Glomerular visceral epithelial cell (primary cell): ENCODE data around the gene WBP2NL.

Source experiments
- DNase-seq: peaks from one replicate; pipeline ENCODE4 v3.0.0-alpha.2; 2016; ENCODE audit errors: extremely low spot score

Gene WBP2NL

GRCh38 chr22:41978732-41979131, 19.9 kb upstream of the WBP2NL start:
- no peak for DNase-seq

- DNase-seq, result no peak
Observed at GRCh38 chr22:41979423-41980250, 19.0 kb upstream of the WBP2NL start.

DNA sequence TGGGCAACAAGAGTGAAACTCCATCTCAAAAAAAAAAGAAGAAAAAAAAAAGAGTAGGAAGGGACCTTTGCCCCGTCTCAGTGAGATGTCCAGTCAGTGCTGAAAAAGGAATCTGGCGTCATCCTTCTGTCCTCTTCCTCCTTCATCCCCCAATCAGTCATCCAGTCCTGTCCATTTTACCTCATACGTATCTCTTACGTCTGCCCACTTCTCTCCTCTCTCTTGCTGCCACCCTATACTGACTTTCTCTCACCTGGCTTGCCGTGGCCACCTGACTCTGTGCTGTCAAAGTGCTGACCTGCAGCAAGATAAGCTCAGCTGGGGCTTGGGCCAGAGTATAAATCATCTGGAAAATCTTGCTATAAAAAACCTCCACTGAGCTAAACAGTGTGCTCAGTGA, 15.7 kb upstream of the WBP2NL start:
- no peak for DNase-seq

GRCh38 chr22:41983513-41984405, 14.8 kb upstream of the WBP2NL start:
- no peak for DNase-seq

GRCh38 chr22:41987276-41987675, 11.3 kb upstream of the WBP2NL start:
- no peak for DNase-seq

- DNase-seq, result no peak
Observed at GRCh38 chr22:41989246-41989645, 9.3 kb upstream of the WBP2NL start.

DNA sequence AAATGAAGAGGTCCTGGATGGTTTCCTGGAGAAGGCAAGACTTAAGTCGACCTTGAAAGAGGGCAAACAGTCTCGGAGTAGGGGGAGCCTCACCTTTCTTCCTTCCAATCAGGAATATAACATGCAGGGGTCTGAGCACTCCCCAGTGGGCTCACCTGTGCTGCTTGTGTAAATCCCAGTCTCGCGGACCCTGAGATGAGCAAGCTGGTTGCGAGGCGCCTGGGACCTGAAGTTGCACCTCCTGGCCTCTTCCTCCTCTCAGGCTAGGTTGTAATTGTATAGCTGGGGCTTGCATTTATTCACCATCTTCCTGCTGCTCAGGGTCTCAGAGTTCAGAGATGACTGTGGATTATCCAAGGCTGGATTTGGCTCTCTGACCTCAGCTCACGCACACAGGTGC, 7.5 kb upstream of the WBP2NL start:
- DNase-seq, result no peak

- DNase-seq, result no peak
Observed at GRCh38 chr22:41992496-41992895, 6.1 kb upstream of the WBP2NL start.

DNA sequence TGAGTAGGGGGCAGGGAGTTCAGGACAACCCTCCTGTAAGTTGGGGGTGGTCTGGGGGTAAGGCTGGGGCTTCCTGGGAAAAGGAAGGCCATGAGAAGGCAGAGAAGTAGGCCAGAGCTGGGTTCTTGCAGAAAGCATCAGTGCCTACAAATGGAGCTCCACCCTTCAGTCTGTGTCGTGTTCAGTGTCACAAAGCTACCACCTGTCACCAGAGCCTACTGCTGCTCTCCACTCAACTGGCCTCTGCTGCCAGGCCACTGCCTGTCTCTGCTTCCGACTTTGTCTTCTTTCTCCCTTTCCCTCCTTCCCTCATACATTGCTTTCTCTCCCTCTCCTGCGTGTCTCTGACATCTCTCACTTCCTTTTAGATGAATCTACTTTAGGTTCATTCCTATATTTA, 3.4 kb upstream of the WBP2NL start:
- no peak for DNase-seq

DNA sequence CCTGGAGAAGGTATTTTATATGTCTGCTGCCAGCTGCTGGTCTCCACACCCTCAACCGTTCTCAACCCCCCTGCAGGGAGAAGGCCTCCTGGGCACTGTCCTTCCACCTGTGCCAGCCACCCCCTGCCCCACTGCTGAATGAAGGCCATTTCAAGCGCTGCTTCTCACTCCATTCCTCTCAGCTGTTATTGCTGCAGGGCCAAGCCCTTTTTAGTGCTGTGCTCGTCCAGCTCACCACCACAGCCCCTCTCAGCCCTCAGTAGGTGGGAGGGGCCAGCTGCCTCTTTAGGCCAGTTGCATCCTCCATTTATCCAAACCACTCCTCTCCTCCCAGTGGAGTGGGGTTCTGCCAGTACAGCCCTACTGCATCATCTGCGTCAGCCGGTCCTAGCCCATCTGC, 1.8 kb upstream of the WBP2NL start:
- DNase-seq, result no peak

DNA sequence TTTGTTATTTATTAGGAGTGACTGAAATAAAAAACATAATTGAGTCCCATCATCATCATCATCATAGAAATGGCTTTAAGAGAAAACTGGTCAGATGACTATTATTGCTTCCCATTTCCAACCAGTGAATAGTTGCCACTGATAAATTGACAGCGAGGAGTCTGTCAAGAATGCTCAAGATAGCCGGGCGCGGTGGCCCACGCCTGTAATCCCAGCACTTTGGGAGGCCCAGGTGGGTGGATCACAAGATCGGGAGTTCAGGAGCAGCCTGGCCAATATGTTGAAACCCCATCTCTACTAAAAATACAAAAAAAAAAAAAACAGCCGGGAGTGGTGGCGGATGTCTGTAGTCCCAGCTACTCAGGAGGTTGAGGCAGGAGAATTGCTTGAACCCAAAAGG, 1.9 kb downstream of the WBP2NL start:
- DNase-seq, result no peak

- no peak for DNase-seq
Observed at GRCh38 chr22:42001121-42001520, 2.5 kb downstream of the WBP2NL start.

DNA sequence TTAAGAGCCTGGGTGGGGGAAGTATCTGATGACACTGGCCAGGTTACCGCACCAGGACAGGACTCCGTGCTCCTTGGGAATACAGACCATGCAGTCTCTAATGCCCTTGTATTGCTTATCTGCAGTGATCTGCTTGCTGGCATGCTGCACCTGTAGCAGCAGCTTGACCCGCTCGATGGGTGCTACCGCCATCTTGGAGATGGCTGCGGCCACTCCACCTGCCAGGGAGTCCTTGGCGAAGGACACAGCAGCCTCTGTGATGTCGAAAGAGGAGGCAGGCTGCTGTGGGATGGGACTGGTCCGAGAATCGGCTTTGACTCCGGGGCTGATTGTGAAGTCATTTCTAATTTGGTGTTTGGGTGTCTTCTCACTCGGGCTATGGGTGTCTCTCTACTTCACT, 3.1 kb downstream of the WBP2NL start:
- DNase-seq, result no peak

DNA sequence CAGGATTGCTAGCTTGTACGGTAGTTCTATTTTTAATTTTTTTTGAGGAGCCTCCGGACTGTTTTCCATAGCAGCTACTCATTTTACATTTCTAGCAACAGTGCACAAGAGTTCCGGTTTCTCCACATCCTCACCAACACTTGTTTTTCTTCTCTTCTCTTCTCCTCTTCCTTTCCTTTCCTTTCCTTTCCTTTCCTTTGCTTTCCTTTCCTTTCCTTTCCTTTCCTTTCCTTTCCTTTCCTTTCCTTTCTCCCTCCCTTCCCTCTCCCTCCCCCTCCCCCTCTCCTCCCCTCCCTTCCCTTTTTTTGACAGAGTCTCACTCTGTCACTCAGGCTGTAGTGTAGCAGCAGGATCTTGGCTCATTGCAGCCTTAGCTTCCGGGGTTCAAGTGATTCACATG, 9.3 kb downstream of the WBP2NL start:
- no peak for DNase-seq

GRCh38 chr22:42010778-42011177, 12.2 kb downstream of the WBP2NL start:
- DNase-seq, result no peak

DNA sequence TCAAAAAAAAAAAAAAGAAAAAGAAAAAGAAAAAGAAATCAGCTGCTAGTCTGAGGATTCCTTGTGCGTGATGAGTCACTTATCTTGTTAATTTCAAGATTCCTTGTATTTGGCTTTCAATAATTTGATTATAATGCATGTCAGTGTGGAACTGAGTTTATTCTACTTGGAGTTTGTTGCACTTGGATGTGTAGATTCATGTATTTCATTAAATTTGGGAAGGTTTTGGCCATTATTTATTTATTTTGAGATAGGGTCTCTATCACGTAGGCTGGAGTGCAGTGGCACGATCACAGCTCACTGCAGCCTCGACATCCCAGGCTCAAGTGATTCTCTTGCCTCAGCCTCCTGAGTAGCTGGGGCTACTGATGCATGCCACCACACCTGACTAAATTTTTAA, 14.8 kb downstream of the WBP2NL start:
- no peak for DNase-seq

DNA sequence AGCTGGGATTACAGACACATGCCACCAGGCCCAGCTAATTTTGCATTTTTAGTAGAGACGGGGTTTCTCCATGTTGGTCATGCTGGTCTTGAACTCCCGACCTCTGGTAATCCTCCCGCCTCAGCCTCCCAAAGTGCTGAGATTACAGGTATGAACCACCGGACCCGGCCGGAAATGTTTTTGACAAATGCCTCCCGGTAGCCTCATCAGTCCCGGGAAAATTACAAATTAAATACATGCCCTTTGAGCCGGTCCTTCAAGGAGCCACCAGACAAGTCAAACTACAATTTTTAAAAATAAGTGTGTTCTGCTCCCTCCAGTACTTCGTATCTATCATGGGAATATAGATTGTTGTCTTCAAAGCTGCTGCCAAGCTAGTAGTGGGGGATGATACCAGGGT, 17.5 kb downstream of the WBP2NL start:
- DNase-seq, result no peak

DNA sequence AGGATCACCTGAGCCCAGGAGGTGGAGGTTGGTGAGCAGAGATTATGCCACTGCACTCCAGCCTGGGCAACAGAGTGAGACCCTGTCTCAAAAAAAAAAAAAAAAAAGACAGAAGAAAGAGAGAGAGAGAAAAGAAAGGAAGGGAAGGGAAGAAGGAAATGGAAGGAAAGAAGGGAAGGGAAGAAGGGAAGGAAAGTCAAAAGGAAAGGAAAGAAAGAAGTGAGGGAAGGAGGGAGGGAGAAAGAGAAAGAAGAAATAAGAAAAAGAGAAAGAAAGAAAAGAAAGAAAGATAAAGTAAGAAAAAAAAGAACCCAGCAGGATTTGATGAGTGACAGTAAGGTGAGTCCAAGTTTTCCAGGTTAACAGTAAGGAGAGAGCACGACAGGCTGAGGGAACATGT, 19.6 kb downstream of the WBP2NL start:
- no peak for DNase-seq

GRCh38 chr22:42021571-42021970, 23.0 kb downstream of the WBP2NL start:
- DNase-seq, result no peak

GRCh38 chr22:42022162-42022847, 23.7 kb downstream of the WBP2NL start:
- no peak for DNase-seq

GRCh38 chr22:42025421-42025820, 26.8 kb downstream of the WBP2NL start:
- DNase-seq, result no peak

- DNase-seq, result no peak
Observed at GRCh38 chr22:42026705-42027104, 28.1 kb downstream of the WBP2NL start.
